K562 (cell line): Measurements from ENCODE around the gene PHYHIPL. TPM values are rescaled to one million over a fixed set of nuclear protein-coding genes. Genes with fewer than 3 reads are reported as not detected.

Experiments used
- ATAC-seq: fragments of 200-7000 bp; cut with Tn5 transposase; 3 replicates; pipeline ENCODE4 v1.9.1; 2020; ENCODE audit warnings: moderate library complexity
- BruUV-seq: library from RNA; stranded (reverse); fragments of 400-500 nt; replicated peaks from 2 replicates; lab custom pipeline; 2021; lab: Mats Ljungman, UMichigan
- CTCF ChIA-PET: fragments of 300-600 bp; formaldehyde crosslinking; extraction: SDS; loops from one replicate; lab custom pipeline; 2021; ENCODE audit warnings: low intra/inter-chr PET ratio; lab: Yijun Ruan, JAX
- POLR2A ChIA-PET: fragments of 300-600, 350-650 bp; sonication (Branson Sonifier 250); formaldehyde crosslinking; extraction: SDS; loops from one replicate; lab custom pipeline; 2021; ENCODE audit warnings: antibody characterized with exemption, inconsistent platforms; lab: Yijun Ruan, JAX
- DNase-seq, 4 experiments: peaks; one replicate each; pipeline versions ENCODE4 v3.0.0 to v3.0.0-alpha.2; 2011 to 2018; ENCODE audit warnings: low spot score in 3 of 4, mixed read lengths in 3 of 4; ENCODE audit errors: extremely low read depth in 1 of 4
- FAIRE-seq: peaks from 2 replicates; lab custom pipeline; 2011; peaks lifted over from hg19 to GRCh38; lab: Jason Lieb, UNC
- H2AFZ ChIP-seq: 2 replicates; pipeline ENCODE4 v1.6.0; 2011; ENCODE audit warnings: low read depth, low read length, control low read depth, inconsistent platforms
- H3K27ac ChIP-seq: fragments of 200-600 bp; 3 replicates; pipeline ENCODE4 v1.8.0; 2011; ENCODE audit warnings: low read depth, mild to moderate bottlenecking, control low read depth, inconsistent platforms, low read length, moderate library complexity, mixed read lengths; ENCODE audit errors: extremely low read depth
- H3K27me3 ChIP-seq, 2 experiments: fragments of 300-600 bp in 1 of 2; 2 replicates in 1 of 2; 3 replicates in 1 of 2; pipeline versions ENCODE4 v1.6.0 to v1.8.0; 2011; ENCODE audit warnings: inconsistent platforms in 2 of 2, low read length in 2 of 2, mild to moderate bottlenecking in 1 of 2, mixed read lengths in 1 of 2, moderate library complexity in 1 of 2; ENCODE audit not compliant: control insufficient read depth in 2 of 2, insufficient read depth in 2 of 2
- H3K36me3 ChIP-seq: fragments of 300-600 bp; 3 replicates; pipeline ENCODE4 v1.8.0; 2011; ENCODE audit warnings: mild to moderate bottlenecking, low read length, inconsistent platforms; ENCODE audit not compliant: control insufficient read depth, insufficient read depth
- H3K4me1 ChIP-seq, 2 experiments: fragments of 200-600 bp in 1 of 2; replicated peaks in 1 of 2; 2 replicates in 1 of 2; 3 replicates in 1 of 2; pipeline versions ENCODE4 v1.5.1 to v1.8.0; 2011; ENCODE audit warnings: inconsistent platforms in 2 of 2, low read length in 2 of 2, mild to moderate bottlenecking in 1 of 2, mixed read lengths in 1 of 2, moderate library complexity in 1 of 2; ENCODE audit not compliant: control insufficient read depth in 2 of 2, insufficient read depth in 2 of 2
- H3K4me2 ChIP-seq: 2 replicates; pipeline ENCODE4 v1.6.1; 2011; ENCODE audit warnings: low read length, control low read depth, inconsistent platforms, mixed read lengths; ENCODE audit not compliant: insufficient read depth
- H3K4me3 ChIP-seq: fragments of 200-600 bp; sonication (generic), shearing (Covaris generic); 2 replicates; pipeline ENCODE4 v1.5.1; 2016; ENCODE audit warnings: control low read depth, inconsistent platforms
- H3K79me2 ChIP-seq: fragments of 200-600 bp; 3 replicates; pipeline ENCODE4 v1.8.0; 2011; ENCODE audit warnings: low read length, inconsistent platforms; ENCODE audit not compliant: control insufficient read depth, insufficient read depth
- H3K9ac ChIP-seq, 2 experiments: 2 replicates each; pipeline versions ENCODE4 v1.6.0 to v1.6.1; 2011; ENCODE audit warnings: low read depth in 2 of 2, low read length in 2 of 2, control low read depth in 1 of 2, inconsistent platforms in 1 of 2, mild to moderate bottlenecking in 1 of 2, mixed read lengths in 1 of 2; ENCODE audit not compliant: insufficient read depth in 1 of 2
- H3K9me1 ChIP-seq: one replicate; pipeline ENCODE4 v1.6.0; 2011; ENCODE audit warnings: inconsistent platforms, mild to moderate bottlenecking, low read length, moderate library complexity; ENCODE audit not compliant: control insufficient read depth, insufficient read depth
- H3K9me3 ChIP-seq: replicated peaks from 2 replicates; pipeline ENCODE4 v1.5.1; 2011; ENCODE audit warnings: low read depth, low read length, inconsistent platforms; ENCODE audit not compliant: control insufficient read depth, insufficient read depth
- H4K20me1 ChIP-seq: replicated peaks from 2 replicates; pipeline ENCODE4 v1.6.1; 2011; ENCODE audit warnings: low read length, inconsistent platforms, mixed read lengths; ENCODE audit not compliant: control insufficient read depth, insufficient read depth
- KAT2B ChIP-seq: IDR thresholded peaks from one replicate; pipeline ENCODE4 v1.6.1; 2012; ENCODE audit warnings: low read depth, mild to moderate bottlenecking, control low read depth, inconsistent platforms, low read length, moderate library complexity
- KDM4B ChIP-seq, 2 experiments: fragments of 450-650 bp in 1 of 2; sonication (generic) in 1 of 2; IDR thresholded peaks; 2 replicates each; pipeline ENCODE4 v1.6.1; 2016 to 2017; ENCODE audit warnings: borderline replicate concordance in 2 of 2, antibody characterized with exemption in 1 of 2, low read depth in 1 of 2, mild to moderate bottlenecking in 1 of 2
- NBN ChIP-seq: fragments of 450-650 bp; IDR thresholded peaks from 2 replicates; pipeline ENCODE4 v1.6.1; 2016; ENCODE audit warnings: low read depth, mild to moderate bottlenecking
- NCOA4 ChIP-seq: fragments of 450-650 bp; IDR thresholded peaks from 2 replicates; pipeline ENCODE4 v1.6.1; 2018; ENCODE audit warnings: mild to moderate bottlenecking; ENCODE audit not compliant: partially characterized antibody
- NR1H2 ChIP-seq: sonication (generic); formaldehyde crosslinking; IDR thresholded peaks from 2 replicates; pipeline ENCODE4 v1.4.0; 2020; ENCODE audit warnings: mild to moderate bottlenecking, missing genetic modification reagents
- PML ChIP-seq: IDR thresholded peaks from 2 replicates; pipeline ENCODE4 v1.6.1; 2012; ENCODE audit warnings: low read length, inconsistent platforms
- SMARCB1 ChIP-seq: IDR thresholded peaks from 2 replicates; pipeline ENCODE4 v1.6.1; 2011; ENCODE audit warnings: improper control_type of control experiment, low read depth; ENCODE audit not compliant: insufficient read length
- SNIP1 ChIP-seq: fragments of 450-650 bp; IDR thresholded peaks from 2 replicates; pipeline ENCODE4 v1.7.1; 2017; ENCODE audit warnings: low read depth, mild to moderate bottlenecking
- ZNF253 ChIP-seq: fragments of 250-450 bp; sonication (Bioruptor Pico); conservative IDR thresholded peaks from 2 replicates; pipeline ENCODE4 v1.6.1; 2021; ENCODE audit warnings: mild to moderate bottlenecking
- in situ Hi-C: fragments of 300-500 bp; cut with MboI; formaldehyde crosslinking; loops from 4 replicates; pipeline ENCODE4 v1.15.0; 2018; ENCODE audit warnings: inconsistent platforms, mixed read lengths
- intact Hi-C: fragments of 100-400 bp; cut with micrococcal nuclease; formaldehyde crosslinking; loops from 2 replicates; pipeline ENCODE4 v1.14.2; 2022
- polyA plus RNA-seq, 8 experiments: library from polyadenylated mRNA; depleted of rRNA in 4 of 8; stranded (reverse) in 5 of 8; unstranded in 3 of 8; fragments of >200 nt; fragmentation: Nextera tagmentation in 2 of 8; fragmentation: Illumina TruSeq in 1 of 8; extraction: Ambion mirVana in 2 of 8; extraction: Trizol in 1 of 8; gene quantifications; 2 replicates each; pipeline versions ENCODE4 v1.2.1 to v1.2.3, GENCODE V29; 2011 to 2014; ENCODE audit warnings: inconsistent platforms in 1 of 8, missing spikeins in 1 of 8
- total RNA-seq, 7 experiments: library from RNA; depleted of rRNA in 6 of 7; stranded (reverse); fragments of >200 nt in 6 of 7; fragmentation: Illumina TruSeq in 2 of 7; extraction: Trizol in 2 of 7; gene quantifications; 2 replicates each; pipeline versions ENCODE4 v1.2.1 to v1.2.3, GENCODE V29; 2011 to 2021; ENCODE audit warnings: low replicate concordance in 1 of 7
- TF ChIP-seq, protein P1 (sequence below), 3 experiments: fragments of 200-800 bp in 1 of 3; sonication (Bioruptor generic) in 1 of 3; sonication (generic) in 1 of 3; formaldehyde crosslinking in 1 of 3; IDR thresholded peaks; 2 replicates each; pipeline versions ENCODE4 v1.6.1 to v1.8.0; 2016 to 2022; ENCODE audit warnings: mild to moderate bottlenecking in 2 of 3, missing compliant biosample characterization in 2 of 3, missing genetic modification characterization in 2 of 3, missing genetic modification reagents in 1 of 3

PHYHIPL gene
- total and polyA plus RNA-seq, 9 of the 15 experiments (the other 6 are each of a cell fraction or from before 2014, with no cell fraction given), result not detected

DNA sequence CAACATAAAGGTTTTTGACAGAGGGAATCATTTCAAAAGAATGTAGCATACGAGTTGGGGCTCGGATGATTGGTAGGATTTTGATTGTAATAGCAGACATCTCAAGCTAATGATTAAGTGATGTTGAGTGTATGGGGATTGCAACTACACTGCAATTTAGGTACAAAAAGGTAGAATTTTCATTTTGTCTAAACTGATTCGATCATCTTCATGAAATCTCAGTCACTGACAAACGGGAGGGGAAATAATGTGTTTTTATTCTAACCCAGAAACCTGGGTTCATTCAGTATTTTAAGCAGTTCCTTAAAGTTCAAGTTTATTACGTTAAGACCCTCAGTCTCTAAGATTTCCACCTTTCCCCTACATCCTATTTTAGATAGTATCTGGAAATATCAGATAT lies 3.9 kb upstream of the PHYHIPL start (continued):
- TF ChIP-seq, protein P1, sequence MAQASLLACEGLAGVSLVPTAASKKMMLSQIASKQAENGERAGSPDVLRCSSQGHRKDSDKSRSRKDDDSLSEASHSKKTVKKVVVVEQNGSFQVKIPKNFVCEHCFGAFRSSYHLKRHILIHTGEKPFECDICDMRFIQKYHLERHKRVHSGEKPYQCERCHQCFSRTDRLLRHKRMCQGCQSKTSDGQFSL (CRISPR knock-in tag; IDR thresholded peaks at IDR 0.05), result no peak
- TF ChIP-seq, protein P1 (tag; IDR thresholded peaks at IDR 0.05), result no peak
- TF ChIP-seq SMARCB1, result no peak

DNA sequence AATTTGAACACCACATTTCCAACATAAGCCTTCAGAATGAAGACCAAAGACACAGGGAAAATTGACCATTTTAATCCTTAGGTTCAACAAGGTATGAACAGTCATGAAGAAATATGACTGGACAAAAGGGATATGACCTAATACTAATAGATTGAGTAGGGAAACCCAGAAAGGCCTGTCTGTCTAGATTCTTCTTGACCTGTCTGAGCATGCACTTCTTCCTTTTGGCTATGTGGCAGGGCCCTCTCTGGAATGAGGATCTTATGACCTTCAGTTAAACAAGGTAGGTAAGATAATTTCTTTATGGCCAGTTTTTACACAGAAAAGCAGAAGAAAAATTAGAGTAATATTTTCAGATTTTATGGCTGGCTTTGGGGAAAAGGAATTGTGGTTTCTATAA lies 3.0 kb upstream of the PHYHIPL start:
- H3K36me3 ChIP-seq, result no peaks in the 10 kb centered on the region
- no peak for FAIRE-seq
- no peaks in the 10 kb centered on the region for H4K20me1 ChIP-seq
- in situ Hi-C loops, result no loop called here
- intact Hi-C loops, result no loop called here
- H3K4me2 ChIP-seq, result no peak overlapping the region
- H3K4me1 ChIP-seq, result no peaks in the 10 kb centered on the region
- no peaks in the 10 kb centered on the region for H3K9me3 ChIP-seq
- H3K4me3 ChIP-seq, result no peak overlapping the region
- TF ChIP-seq SNIP1, result no peak
- TF ChIP-seq PML, result no peak
- TF ChIP-seq NR1H2 (CRISPR knock-in tag), result no peak
- no peak for TF ChIP-seq NCOA4
- no peak for TF ChIP-seq KAT2B
- TF ChIP-seq ZNF253 (CRISPR knock-in tag), result no peak
- no peak for TF ChIP-seq KDM4B (IDR thresholded peaks at IDR 0.05; ENCODE audit: borderline replicate concordance in 2 of 2, low read depth in 1 of 2)
- no peak for TF ChIP-seq NBN
- H3K27ac ChIP-seq, result no peak overlapping the region
- H3K9me1 ChIP-seq, result no peaks in the 10 kb centered on the region
- ATAC-seq, result no peak
- BruUV-seq, result no TSS peak
- H3K79me2 ChIP-seq, result no peaks in the 10 kb centered on the region
- ChIA-PET POLR2A (no interaction called here), CTCF (no interaction called here)
- no peaks in the 10 kb centered on the region for H3K27me3 ChIP-seq
- no peak overlapping the region for H2AFZ ChIP-seq
- H3K9ac ChIP-seq, result no peak overlapping the region
- no peak for DNase-seq
